SK-N-SH treated with all-trans-retinoic acid at 6 μM for 48 hours (cell line): ENCODE measurements around the gene SMG5.

Experiments
- ATAC-seq: fragments of 200-7000 bp; cut with Tn5 transposase; 3 replicates; pipeline ENCODE4 v1.9.1; 2020; ENCODE audit warnings: mild to moderate bottlenecking, moderate library complexity
- CSDC2 ChIP-seq: fragments of 250-450 bp; sonication (Bioruptor Pico); IDR thresholded peaks from 2 replicates; pipeline ENCODE4 v1.5.0; 2020; ENCODE audit warnings: mild to moderate bottlenecking, moderate library complexity
- ESRRG ChIP-seq: fragments of 250-450 bp; sonication (Bioruptor Pico); IDR thresholded peaks from 2 replicates; pipeline ENCODE4 v1.6.1; 2021; ENCODE audit warnings: mild to moderate bottlenecking
- GLIS3 ChIP-seq: fragments of 250-450 bp; sonication (Bioruptor Pico); IDR thresholded peaks from 2 replicates; pipeline ENCODE4 v1.5.0; 2020; ENCODE audit warnings: mild to moderate bottlenecking, moderate library complexity
- ISL1 ChIP-seq: fragments of 250-450 bp; sonication (Bioruptor Pico); IDR thresholded peaks from 2 replicates; pipeline ENCODE4 v2.1.2; 2022; ENCODE audit warnings: mild to moderate bottlenecking, moderate library complexity
- OSR1 ChIP-seq: fragments of 250-450 bp; sonication (Bioruptor Pico); IDR thresholded peaks from 2 replicates; pipeline ENCODE4 v1.8.0; 2022; ENCODE audit warnings: moderate library complexity, mild to moderate bottlenecking, inconsistent platforms
- PPARA ChIP-seq: fragments of 250-450 bp; sonication (Bioruptor Pico); IDR thresholded peaks from 2 replicates; pipeline ENCODE4 v1.5.0; 2020; ENCODE audit warnings: mild to moderate bottlenecking, borderline replicate concordance
- RARB ChIP-seq: fragments of 250-450 bp; sonication (Bioruptor Pico); IDR thresholded peaks from 2 replicates; pipeline ENCODE4 v1.8.0; 2021; ENCODE audit warnings: mild to moderate bottlenecking, moderate library complexity
- SNAI2 ChIP-seq: fragments of 250-450 bp; sonication (Bioruptor Pico); IDR thresholded peaks from 2 replicates; pipeline ENCODE4 v1.5.0; 2020; ENCODE audit warnings: mild to moderate bottlenecking, moderate library complexity
- TOX ChIP-seq: fragments of 250-450 bp; sonication (Bioruptor Pico); IDR thresholded peaks from 2 replicates; pipeline ENCODE4 v1.8.0; 2021; ENCODE audit warnings: mild to moderate bottlenecking, moderate library complexity, borderline replicate concordance
- ZC3H10 ChIP-seq: fragments of 250-450 bp; sonication (Bioruptor Pico); IDR thresholded peaks from 2 replicates; pipeline ENCODE4 v1.5.1; 2021; ENCODE audit warnings: mild to moderate bottlenecking, moderate library complexity
- ZFP3 ChIP-seq: fragments of 250-450 bp; sonication (Bioruptor Pico); IDR thresholded peaks from 2 replicates; pipeline ENCODE4 v1.5.0; 2020; ENCODE audit warnings: mild to moderate bottlenecking, moderate library complexity
- ZFP30 ChIP-seq: fragments of 450-650 bp; formaldehyde crosslinking; IDR thresholded peaks from 2 replicates; pipeline ENCODE4 v1.5.0; 2022; ENCODE audit warnings: mild to moderate bottlenecking, moderate library complexity
- ZNF565 ChIP-seq: fragments of 450-650 bp; formaldehyde crosslinking; conservative IDR thresholded peaks from 2 replicates; pipeline ENCODE4 v1.5.0; 2020; ENCODE audit warnings: low read depth, mild to moderate bottlenecking, moderate library complexity
- ZNF70 ChIP-seq: fragments of 450-650 bp; formaldehyde crosslinking; IDR thresholded peaks from 2 replicates; pipeline ENCODE4 v1.5.0; 2020; ENCODE audit warnings: mild to moderate bottlenecking, moderate library complexity
- TF ChIP-seq, protein P1 (sequence below): fragments of 250-450 bp; sonication (Bioruptor Pico); IDR thresholded peaks from 2 replicates; pipeline ENCODE4 v1.8.0; 2021; ENCODE audit warnings: low read depth, mild to moderate bottlenecking, moderate library complexity, borderline replicate concordance
- TF ChIP-seq, protein P2 (sequence below): fragments of 250-450 bp; sonication (Bioruptor Pico); IDR thresholded peaks from 2 replicates; pipeline ENCODE4 v1.8.0; 2020; ENCODE audit warnings: mild to moderate bottlenecking, moderate library complexity, borderline replicate concordance
- TF ChIP-seq, protein P3 (sequence below): fragments of 250-450 bp; sonication (Bioruptor Pico); IDR thresholded peaks from 2 replicates; pipeline ENCODE4 v1.5.1; 2021; ENCODE audit warnings: mild to moderate bottlenecking, moderate library complexity
- TF ChIP-seq, protein P4 (sequence below): fragments of 250-450 bp; sonication (Bioruptor Pico); IDR thresholded peaks from 2 replicates; pipeline ENCODE4 v1.5.1; 2020; ENCODE audit warnings: low read depth, mild to moderate bottlenecking, moderate library complexity

SMG5 gene

GRCh38 chr1:156281281-156281680 lies 1.3 kb downstream of the SMG5 start:
- ATAC-seq: peak; percentile 24
- no peak for TF ChIP-seq ZNF70 (CRISPR knock-in tag)
- TF ChIP-seq ZC3H10: no peak
- TF ChIP-seq, protein P1, sequence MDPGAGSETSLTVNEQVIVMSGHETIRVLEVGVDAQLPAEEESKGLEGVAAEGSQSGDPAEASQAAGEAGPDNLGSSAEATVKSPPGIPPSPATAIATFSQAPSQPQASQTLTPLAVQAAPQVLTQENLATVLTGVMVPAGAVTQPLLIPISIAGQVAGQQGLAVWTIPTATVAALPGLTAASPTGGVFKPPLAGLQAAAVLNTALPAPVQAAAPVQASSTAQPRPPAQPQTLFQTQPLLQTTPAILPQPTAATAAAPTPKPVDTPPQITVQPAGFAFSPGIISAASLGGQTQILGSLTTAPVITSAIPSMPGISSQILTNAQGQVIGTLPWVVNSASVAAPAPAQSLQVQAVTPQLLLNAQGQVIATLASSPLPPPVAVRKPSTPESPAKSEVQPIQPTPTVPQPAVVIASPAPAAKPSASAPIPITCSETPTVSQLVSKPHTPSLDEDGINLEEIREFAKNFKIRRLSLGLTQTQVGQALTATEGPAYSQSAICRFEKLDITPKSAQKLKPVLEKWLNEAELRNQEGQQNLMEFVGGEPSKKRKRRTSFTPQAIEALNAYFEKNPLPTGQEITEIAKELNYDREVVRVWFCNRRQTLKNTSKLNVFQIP (CRISPR knock-in tag): no peak
- TF ChIP-seq ESRRG (CRISPR knock-in tag): no peak
- no peak for TF ChIP-seq ZFP3 (CRISPR knock-in tag)
- TF ChIP-seq PPARA: no peak
- no peak for TF ChIP-seq SNAI2
- TF ChIP-seq ZNF565 (CRISPR knock-in tag): no peak
- TF ChIP-seq ZFP30: no peak
- no peak for TF ChIP-seq RARB (CRISPR knock-in tag)
- TF ChIP-seq, protein P2, sequence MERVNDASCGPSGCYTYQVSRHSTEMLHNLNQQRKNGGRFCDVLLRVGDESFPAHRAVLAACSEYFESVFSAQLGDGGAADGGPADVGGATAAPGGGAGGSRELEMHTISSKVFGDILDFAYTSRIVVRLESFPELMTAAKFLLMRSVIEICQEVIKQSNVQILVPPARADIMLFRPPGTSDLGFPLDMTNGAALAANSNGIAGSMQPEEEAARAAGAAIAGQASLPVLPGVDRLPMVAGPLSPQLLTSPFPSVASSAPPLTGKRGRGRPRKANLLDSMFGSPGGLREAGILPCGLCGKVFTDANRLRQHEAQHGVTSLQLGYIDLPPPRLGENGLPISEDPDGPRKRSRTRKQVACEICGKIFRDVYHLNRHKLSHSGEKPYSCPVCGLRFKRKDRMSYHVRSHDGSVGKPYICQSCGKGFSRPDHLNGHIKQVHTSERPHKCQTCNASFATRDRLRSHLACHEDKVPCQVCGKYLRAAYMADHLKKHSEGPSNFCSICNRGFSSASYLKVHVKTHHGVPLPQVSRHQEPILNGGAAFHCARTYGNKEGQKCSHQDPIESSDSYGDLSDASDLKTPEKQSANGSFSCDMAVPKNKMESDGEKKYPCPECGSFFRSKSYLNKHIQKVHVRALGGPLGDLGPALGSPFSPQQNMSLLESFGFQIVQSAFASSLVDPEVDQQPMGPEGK (CRISPR knock-in tag): no peak
- TF ChIP-seq OSR1 (CRISPR knock-in tag): no peak
- no peak for TF ChIP-seq ISL1 (CRISPR knock-in tag)
- TF ChIP-seq, protein P3, sequence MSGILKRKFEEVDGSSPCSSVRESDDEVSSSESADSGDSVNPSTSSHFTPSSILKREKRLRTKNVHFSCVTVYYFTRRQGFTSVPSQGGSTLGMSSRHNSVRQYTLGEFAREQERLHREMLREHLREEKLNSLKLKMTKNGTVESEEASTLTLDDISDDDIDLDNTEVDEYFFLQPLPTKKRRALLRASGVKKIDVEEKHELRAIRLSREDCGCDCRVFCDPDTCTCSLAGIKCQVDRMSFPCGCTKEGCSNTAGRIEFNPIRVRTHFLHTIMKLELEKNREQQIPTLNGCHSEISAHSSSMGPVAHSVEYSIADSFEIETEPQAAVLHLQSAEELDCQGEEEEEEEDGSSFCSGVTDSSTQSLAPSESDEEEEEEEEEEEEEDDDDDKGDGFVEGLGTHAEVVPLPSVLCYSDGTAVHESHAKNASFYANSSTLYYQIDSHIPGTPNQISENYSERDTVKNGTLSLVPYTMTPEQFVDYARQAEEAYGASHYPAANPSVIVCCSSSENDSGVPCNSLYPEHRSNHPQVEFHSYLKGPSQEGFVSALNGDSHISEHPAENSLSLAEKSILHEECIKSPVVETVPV (CRISPR knock-in tag): no peak
- TF ChIP-seq, protein P4, sequence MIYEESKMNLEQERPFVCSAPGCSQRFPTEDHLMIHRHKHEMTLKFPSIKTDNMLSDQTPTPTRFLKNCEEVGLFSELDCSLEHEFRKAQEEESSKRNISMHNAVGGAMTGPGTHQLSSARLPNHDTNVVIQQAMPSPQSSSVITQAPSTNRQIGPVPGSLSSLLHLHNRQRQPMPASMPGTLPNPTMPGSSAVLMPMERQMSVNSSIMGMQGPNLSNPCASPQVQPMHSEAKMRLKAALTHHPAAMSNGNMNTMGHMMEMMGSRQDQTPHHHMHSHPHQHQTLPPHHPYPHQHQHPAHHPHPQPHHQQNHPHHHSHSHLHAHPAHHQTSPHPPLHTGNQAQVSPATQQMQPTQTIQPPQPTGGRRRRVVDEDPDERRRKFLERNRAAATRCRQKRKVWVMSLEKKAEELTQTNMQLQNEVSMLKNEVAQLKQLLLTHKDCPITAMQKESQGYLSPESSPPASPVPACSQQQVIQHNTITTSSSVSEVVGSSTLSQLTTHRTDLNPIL (CRISPR knock-in tag): no peak
- TF ChIP-seq GLIS3 (CRISPR knock-in tag): no peak
- no peak for TF ChIP-seq TOX (CRISPR knock-in tag)
- no peak for TF ChIP-seq CSDC2 (CRISPR knock-in tag)

DNA sequence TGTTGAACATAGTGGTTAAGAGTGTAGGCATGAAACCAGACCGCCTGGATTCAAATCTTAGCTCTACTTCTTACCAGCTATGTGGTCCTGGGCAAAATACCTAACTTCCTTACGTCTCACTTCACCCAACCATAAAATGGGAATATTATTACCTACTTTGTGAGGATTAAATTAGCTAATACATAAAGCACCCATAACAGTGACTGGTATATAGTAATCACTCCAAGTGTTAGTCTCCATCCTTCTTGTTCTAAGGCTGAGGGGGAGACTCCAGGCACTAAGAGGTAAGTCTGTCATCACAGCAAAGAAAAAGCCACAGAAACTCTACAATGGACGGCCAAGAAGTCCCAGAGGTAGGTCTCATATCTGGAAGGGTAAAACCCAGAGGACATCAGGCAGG lies 2.8 kb downstream of the SMG5 start:
- ATAC-seq: no peak

GRCh38 chr1:156276966-156277381 lies 5.7 kb downstream of the SMG5 start:
- ATAC-seq: no peak
- TF ChIP-seq, protein P3 (CRISPR knock-in tag): no peak
- TF ChIP-seq ISL1 (CRISPR knock-in tag) (no peak), ZNF565 (CRISPR knock-in tag) (no peak), OSR1 (CRISPR knock-in tag) (no peak)
- TF ChIP-seq, protein P4 (CRISPR knock-in tag): no peak
- TF ChIP-seq, protein P2 (CRISPR knock-in tag): no peak

More for the DNA sequence above, 2.8 kb downstream of the SMG5 start:
- TF ChIP-seq ESRRG (CRISPR knock-in tag): no peak
- TF ChIP-seq TOX (CRISPR knock-in tag): no peak
- TF ChIP-seq, protein P1 (CRISPR knock-in tag): no peak
- no peak for TF ChIP-seq ZC3H10
- TF ChIP-seq OSR1 (CRISPR knock-in tag): no peak
- no peak for TF ChIP-seq ZNF70 (CRISPR knock-in tag)
- TF ChIP-seq ISL1 (CRISPR knock-in tag): no peak
- TF ChIP-seq PPARA: no peak
